ENCODE results near the gene CDH26.
A peak's percentile ranks its signal among the peaks of the same experiment; 100 is the strongest.

The CDH26 gene

GRCh38 chr20:60053125-60053817 lies 95.0 kb downstream of the CDH26 start:
- no peak for TF ChIP-seq CTCF (IDR thresholded peaks at IDR 0.05; ENCODE audit: low read depth, low read length)
- DNase-seq (ENCODE audit: extremely low read depth, low read depth) = no peak

- TF ChIP-seq CTCF (IDR thresholded peaks at IDR 0.05; ENCODE audit: low read depth, low read length) = no peak
- no peak for DNase-seq (ENCODE audit: extremely low read depth, low read depth)
These were observed 95.6 kb downstream of the CDH26 start for GRCh38 chr20:60053818-60054190.

GRCh38 chr20:60054716-60055634 lies 96.8 kb downstream of the CDH26 start:
- no peak for TF ChIP-seq CTCF (IDR thresholded peaks at IDR 0.05; ENCODE audit: low read depth, low read length)
- DNase-seq (ENCODE audit: extremely low read depth, low read depth) = no peak

- DNase-seq (ENCODE audit: extremely low read depth, low read depth) = no peak
- no peak for TF ChIP-seq CTCF (IDR thresholded peaks at IDR 0.05; ENCODE audit: low read depth, low read length)
These were observed 97.5 kb downstream of the CDH26 start for GRCh38 chr20:60055740-60056139.

- no peak for TF ChIP-seq CTCF (IDR thresholded peaks at IDR 0.05; ENCODE audit: low read depth, low read length)
- no peak for DNase-seq (ENCODE audit: extremely low read depth, low read depth)
These were observed 98.3 kb downstream of the CDH26 start for GRCh38 chr20:60056407-60057122.

- peak; percentile 92 for TF ChIP-seq CTCF (IDR thresholded peaks at IDR 0.05; ENCODE audit: low read depth, low read length)
- DNase-seq (ENCODE audit: extremely low read depth, low read depth) = peak; percentile 25
These were observed 99.1 kb downstream of the CDH26 start for GRCh38 chr20:60057123-60057865.
